H1 (cell line): ENCODE measurements around the gene BBX. TPM values are rescaled to one million over a fixed set of nuclear protein-coding genes. Genes with fewer than 3 reads are reported as not detected.

Source experiments
- CTCF ChIA-PET: fragments of 300-600 bp; sonication (Branson Sonifier 250); formaldehyde crosslinking; loops from one replicate; lab custom pipeline; 2021; ENCODE audit not compliant: partially characterized antibody; lab: Charles Lee
- POLR2A ChIA-PET: fragments of 300-600 bp; sonication (Branson Sonifier 250); formaldehyde crosslinking; loops from one replicate; lab custom pipeline; 2021; ENCODE audit warnings: inconsistent platforms; ENCODE audit not compliant: partially characterized antibody; lab: Charles Lee
- DNase-seq, 2 experiments: peaks; one replicate each; pipeline versions ENCODE4 v3.0.0 to v3.0.0-alpha.2; 2010 to 2022; ENCODE audit warnings: low spot score in 2 of 2, low read depth in 1 of 2, mixed read lengths in 1 of 2
- FAIRE-seq: peaks from 2 replicates; lab custom pipeline; 2011; peaks lifted over from hg19 to GRCh38; lab: Jason Lieb, UNC
- H2AFZ ChIP-seq: 2 replicates; pipeline ENCODE4 v1.8.1; 2012; ENCODE audit warnings: low read length, inconsistent platforms
- H2AK5ac ChIP-seq: 2 replicates; pipeline ENCODE4 v1.6.1; 2013; ENCODE audit warnings: low read depth, low read length
- H2BK120ac ChIP-seq: replicated peaks from 2 replicates; pipeline ENCODE3; 2013; ENCODE audit warnings: low read depth, low read length, inconsistent platforms
- H2BK12ac ChIP-seq: 2 replicates; pipeline ENCODE4 v1.6.1; 2013; ENCODE audit warnings: low read depth, low read length
- H2BK15ac ChIP-seq: 2 replicates; pipeline ENCODE4 v1.6.1; 2013; ENCODE audit warnings: low read length
- H2BK20ac ChIP-seq: 2 replicates; pipeline ENCODE4 v1.6.1; 2013; ENCODE audit warnings: low read length
- H2BK5ac ChIP-seq: 2 replicates; pipeline ENCODE4 v1.6.1; 2013; ENCODE audit warnings: low read depth, low read length
- H3K14ac ChIP-seq: 2 replicates; pipeline ENCODE4 v1.6.1; 2013; ENCODE audit warnings: inconsistent platforms; ENCODE audit not compliant: insufficient read length
- H3K18ac ChIP-seq: 2 replicates; pipeline ENCODE4 v1.6.1; 2013; ENCODE audit warnings: low read length; ENCODE audit errors: extremely low read depth
- H3K23ac ChIP-seq: 2 replicates; pipeline ENCODE4 v1.6.1; 2013; ENCODE audit warnings: inconsistent platforms; ENCODE audit not compliant: insufficient read length
- H3K23me2 ChIP-seq: 2 replicates; pipeline ENCODE4 v1.6.1; 2013; ENCODE audit warnings: low read depth, low read length
- H3K27ac ChIP-seq: 2 replicates; pipeline ENCODE4 v1.6.1; 2011; ENCODE audit warnings: low read depth, low read length, inconsistent platforms
- H3K27me3 ChIP-seq, 4 experiments: replicated peaks in 1 of 4; 1 replicate in 1 of 4; 2 replicates in 3 of 4; pipeline versions ENCODE4 v1.6.1 to v1.8.1; 2011 to 2013; ENCODE audit warnings: low read length in 3 of 4, mild to moderate bottlenecking in 3 of 4, inconsistent platforms in 2 of 4, mixed read lengths in 2 of 4, moderate library complexity in 1 of 4; ENCODE audit not compliant: control insufficient read depth in 3 of 4, insufficient read depth in 3 of 4; ENCODE audit errors: extremely low read depth in 1 of 4
- H3K36me3 ChIP-seq, 4 experiments: 2 replicates each; pipeline versions ENCODE4 v1.6.1 to v1.8.1; 2011 to 2013; ENCODE audit warnings: mild to moderate bottlenecking in 4 of 4, low read length in 3 of 4, moderate library complexity in 2 of 4, control low read depth in 1 of 4, inconsistent platforms in 1 of 4; ENCODE audit not compliant: insufficient read depth in 4 of 4, control insufficient read depth in 2 of 4
- H3K4ac ChIP-seq: replicated peaks from 2 replicates; pipeline ENCODE3; 2013; ENCODE audit warnings: low read length, low read depth, mixed read lengths, inconsistent platforms; ENCODE audit not compliant: insufficient read length
- H3K4me1 ChIP-seq, 4 experiments: replicated peaks in 1 of 4; 1 replicate in 1 of 4; 2 replicates in 3 of 4; pipeline versions ENCODE4 v1.6.1 to v1.8.1; 2011 to 2013; ENCODE audit warnings: low read length in 3 of 4, inconsistent platforms in 2 of 4, mixed read lengths in 1 of 4; ENCODE audit not compliant: insufficient read depth in 4 of 4, control insufficient read depth in 3 of 4
- H3K4me2 ChIP-seq, 2 experiments: 2 replicates each; pipeline versions ENCODE4 v1.6.1 to v1.8.1; 2011 to 2013; ENCODE audit warnings: low read depth in 2 of 2, low read length in 2 of 2, control low read depth in 1 of 2, inconsistent platforms in 1 of 2, mild to moderate bottlenecking in 1 of 2; ENCODE audit not compliant: insufficient read depth in 1 of 2
- H3K4me3 ChIP-seq, 4 experiments: fragments of 200-600, 300-600 bp in 1 of 4; sonication (generic), shearing (Covaris generic), sonication (Bioruptor Twin) in 1 of 4; 2 replicates each; pipeline versions ENCODE4 v1.5.1 to v1.8.1; 2011 to 2016; ENCODE audit warnings: low read length in 4 of 4, low read depth in 3 of 4, control low read depth in 2 of 4, inconsistent platforms in 2 of 4, mild to moderate bottlenecking in 2 of 4, mixed read lengths in 1 of 4, moderate library complexity in 1 of 4; ENCODE audit not compliant: insufficient read depth in 2 of 4; ENCODE audit errors: extremely low read depth in 1 of 4
- H3K56ac ChIP-seq: replicated peaks from 2 replicates; pipeline ENCODE3; 2013; ENCODE audit warnings: low read depth, mild to moderate bottlenecking, mixed read lengths, low read length, inconsistent platforms; ENCODE audit not compliant: insufficient read length
- H3K79me1 ChIP-seq: 2 replicates; pipeline ENCODE4 v1.6.1; 2013; ENCODE audit warnings: low read depth, low read length, control low read depth
- H3K79me2 ChIP-seq, 2 experiments: 2 replicates each; pipeline versions ENCODE4 v1.6.1 to v1.8.1; 2012 to 2013; ENCODE audit warnings: low read length in 2 of 2, mild to moderate bottlenecking in 2 of 2, inconsistent platforms in 1 of 2; ENCODE audit not compliant: insufficient read depth in 2 of 2, control insufficient read depth in 1 of 2
- H3K9ac ChIP-seq, 4 experiments: replicated peaks in 1 of 4; 1 replicate in 1 of 4; 2 replicates in 3 of 4; pipeline versions ENCODE4 v1.6.1 to v1.8.1; 2011 to 2013; ENCODE audit warnings: low read depth in 3 of 4, low read length in 3 of 4, control low read depth in 2 of 4, mild to moderate bottlenecking in 2 of 4, moderate library complexity in 2 of 4, inconsistent platforms in 1 of 4; ENCODE audit errors: extremely low read depth in 1 of 4
- H3K9me3 ChIP-seq, 2 experiments: 2 replicates each; pipeline versions ENCODE4 v1.6.1 to v1.8.1; 2012 to 2013; ENCODE audit warnings: mild to moderate bottlenecking in 2 of 2, moderate library complexity in 2 of 2, control low read depth in 1 of 2, inconsistent platforms in 1 of 2, low read depth in 1 of 2, low read length in 1 of 2, mixed read lengths in 1 of 2; ENCODE audit not compliant: insufficient read depth in 2 of 2
- H4K20me1 ChIP-seq, 2 experiments: replicated peaks in 1 of 2; 2 replicates each; pipeline versions ENCODE3 to v1.8.1; 2011 to 2013; ENCODE audit warnings: inconsistent platforms in 2 of 2, low read length in 2 of 2, mild to moderate bottlenecking in 1 of 2; ENCODE audit not compliant: insufficient read depth in 2 of 2, control insufficient read depth in 1 of 2
- H4K5ac ChIP-seq: 2 replicates; pipeline ENCODE4 v1.6.1; 2013; ENCODE audit warnings: low read length, low read depth, mixed read lengths, inconsistent platforms; ENCODE audit not compliant: insufficient read length
- H4K8ac ChIP-seq: 2 replicates; pipeline ENCODE4 v1.8.0; 2013; ENCODE audit warnings: mild to moderate bottlenecking, moderate library complexity, low read length, inconsistent platforms; ENCODE audit not compliant: insufficient read depth; ENCODE audit errors: extremely low read depth
- H4K91ac ChIP-seq: replicated peaks from 2 replicates; pipeline ENCODE3; 2013; ENCODE audit warnings: low read length, mixed read lengths, inconsistent platforms; ENCODE audit not compliant: insufficient read length
- BACH1 ChIP-seq: IDR thresholded peaks from 2 replicates; pipeline ENCODE4 v1.6.1; 2012; ENCODE audit warnings: low read length, improper control_type of control experiment
- EZH2 ChIP-seq: fragments of 200-600 bp; sonication (generic); IDR thresholded peaks from 2 replicates; pipeline ENCODE4 v1.7.1; 2012; ENCODE audit warnings: low read depth, mild to moderate bottlenecking, moderate library complexity, low read length, inconsistent platforms; ENCODE audit not compliant: severe bottlenecking
- GTF2F1 ChIP-seq: IDR thresholded peaks from 2 replicates; pipeline ENCODE4 v1.6.1; 2012; ENCODE audit warnings: low read depth, low read length, improper control_type of control experiment, borderline replicate concordance
- MAFK ChIP-seq: IDR thresholded peaks from 2 replicates; pipeline ENCODE4 v1.6.1; 2012; ENCODE audit warnings: low read depth, mild to moderate bottlenecking, improper control_type of control experiment, low read length
- NRF1 ChIP-seq: IDR thresholded peaks from 2 replicates; pipeline ENCODE4 v1.6.1; 2011; ENCODE audit warnings: mild to moderate bottlenecking, low read depth, low read length, improper control_type of control experiment
- POLR2A ChIP-seq, 2 experiments: IDR thresholded peaks; 1 replicate in 1 of 2; 2 replicates in 1 of 2; pipeline ENCODE4 v1.6.1; 2011; ENCODE audit warnings: low read depth in 2 of 2, low read length in 2 of 2, mild to moderate bottlenecking in 2 of 2; ENCODE audit errors: control extremely low read depth in 1 of 2
- POLR2AphosphoS5 ChIP-seq: IDR thresholded peaks from 2 replicates; pipeline ENCODE4 v1.6.1; 2011; ENCODE audit warnings: low read depth, low read length
- RAD21 ChIP-seq, 2 experiments: IDR thresholded peaks in 1 of 2; conservative IDR thresholded peaks in 1 of 2; 2 replicates each; pipeline ENCODE4 v1.6.1; 2011; ENCODE audit warnings: low read depth in 2 of 2, low read length in 2 of 2, improper control_type of control experiment in 1 of 2, inconsistent platforms in 1 of 2, mild to moderate bottlenecking in 1 of 2, moderate library complexity in 1 of 2
- RXRA ChIP-seq: IDR thresholded peaks from 2 replicates; pipeline ENCODE4 v1.6.1; 2011; ENCODE audit warnings: low read depth, mild to moderate bottlenecking, low read length, moderate library complexity; ENCODE audit not compliant: insufficient read depth
- SIX5 ChIP-seq: IDR thresholded peaks from 2 replicates; pipeline ENCODE4 v1.6.1; 2011; ENCODE audit warnings: mild to moderate bottlenecking, low read depth, low read length
- TAF7 ChIP-seq: optimal IDR thresholded peaks from 2 replicates; pipeline ENCODE3; 2011; ENCODE audit warnings: low read depth, mild to moderate bottlenecking, inconsistent platforms, low read length, moderate library complexity, borderline replicate concordance
- TBP ChIP-seq: IDR thresholded peaks from 2 replicates; pipeline ENCODE4 v1.6.1; 2011; ENCODE audit warnings: low read depth, low read length, improper control_type of control experiment
- TCF12 ChIP-seq: IDR thresholded peaks from 2 replicates; pipeline ENCODE4 v1.6.1; 2011; ENCODE audit warnings: low read depth, mild to moderate bottlenecking, low read length
- USF2 ChIP-seq: IDR thresholded peaks from 2 replicates; pipeline ENCODE4 v1.6.1; 2011; ENCODE audit warnings: low read length, improper control_type of control experiment
- WGBS, 2 experiments: shearing (Covaris generic) in 1 of 2; methylation state at CpG; one replicate each; pipeline versions ENCODE4 v1.1.6 to v1.1.7; 2013 to 2015; ENCODE audit warnings: low lambda C conversion rate in 2 of 2, mixed read lengths in 2 of 2, inconsistent platforms in 1 of 2, low coverage in 1 of 2, missing lambda C conversion rate in 1 of 2; ENCODE audit not compliant: insufficient replicate concordance in 2 of 2, insufficient coverage in 1 of 2, insufficient read length in 1 of 2; ENCODE audit errors: extremely low coverage in 1 of 2, missing lambda C conversion rate in 1 of 2; 5-methylcytosine and 5-hydroxymethylcytosine counted together
- polyA plus RNA-seq, 7 experiments: library from polyadenylated mRNA; depleted of rRNA in 3 of 7; stranded (reverse) in 5 of 7; unstranded in 2 of 7; fragments of >200 nt in 5 of 7; fragments of 200-250 nt in 2 of 7; gene quantifications; 1 replicate in 5 of 7; 2 replicates in 1 of 7; 4 replicates in 1 of 7; pipeline versions ENCODE4 v1.2.1 to v1.2.3, GENCODE V29; 2011 to 2013; ENCODE audit warnings: missing spikeins in 2 of 7, mixed read lengths in 2 of 7
- total RNA-seq: library from RNA; stranded (reverse); fragmentation: NEBNext Ultra II Directional; extraction: Animal tissue kit (Norgen Biotek cat#: 25700); gene quantifications from 2 replicates; pipeline ENCODE4 v1.2.1, GENCODE V29; 2021

The BBX gene
- total and polyA plus RNA-seq, 2 of the 8 experiments (the other 6 are each of a cell fraction or from before 2014, with no cell fraction given) = 11.0 to 42.5 TPM

DNA sequence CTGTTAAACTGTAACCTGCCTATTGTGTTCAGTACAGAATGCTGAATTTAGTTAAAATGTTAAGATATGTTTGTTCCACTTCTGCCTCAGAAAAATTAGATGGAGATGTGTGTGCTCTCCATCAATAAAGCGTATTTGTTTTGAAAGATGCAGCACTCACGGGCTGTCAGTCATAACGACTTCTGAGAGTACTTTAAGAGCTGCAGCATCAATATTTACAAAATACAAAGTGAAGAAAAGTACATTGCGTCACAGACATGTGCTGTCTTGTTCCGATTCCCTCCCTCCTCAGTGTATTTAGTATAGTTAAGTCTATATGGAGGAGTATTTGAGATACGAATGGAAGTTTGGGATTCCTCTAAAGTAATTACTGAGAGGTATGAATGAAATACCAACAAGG is 166.6 kb downstream of the BBX start:
- Histone ChIP-seq H3K27ac (no peak overlapping the region), H4K91ac (no peak overlapping the region), H3K4me3 (no peak overlapping the region), H3K14ac (no peak overlapping the region), H3K9ac (no peak overlapping the region), H2BK120ac (no peak overlapping the region), H3K36me3 (no peaks in the 10 kb centered on the region), H3K9me3 (no peaks in the 10 kb centered on the region), H3K4me2 (no peak overlapping the region), H3K27me3 (no peaks in the 10 kb centered on the region), H3K4ac (no peak overlapping the region), H3K79me2 (0 out of 4 replicates have a peak, but pooled peaks cover 0 to 6% of the 10 kb centered on the region in 2 experiments), H2BK12ac (no peak overlapping the region), H2BK5ac (no peak overlapping the region), H3K18ac (no peak overlapping the region), H4K8ac (no peak overlapping the region), H3K4me1 (0 out of 7 replicates have a peak, but pooled peaks cover 0 to 2% (median 0%) of the 10 kb centered on the region in 4 experiments), H2AK5ac (no peak overlapping the region), H3K79me1 (no peaks in the 10 kb centered on the region), H4K5ac (no peak overlapping the region), H4K20me1 (peaks cover 0 to 2% of the 10 kb centered on the region in 2 experiments), H2BK20ac (no peak overlapping the region), H2AFZ (no peak overlapping the region), H3K23me2 (no peaks in the 10 kb centered on the region), H2BK15ac (no peak overlapping the region), H3K23ac (no peak overlapping the region), H3K56ac (no peak overlapping the region)
- POLR2A ChIA-PET = no interaction called here
- 88% methylated on average over 6 of the region's 6 CpGs; no CpG with 5 or more reads in 1 of the 2 experiments for WGBS, 2 experiments
- no peak for FAIRE-seq
- CTCF ChIA-PET = interaction anchor here (0.6 to 5.7 kb wide), 13 partner anchors 8 to 453 kb away, joined by 3 to 69 read pairs (median 4); no protein-coding TSS in a partner anchor
- no peak for DNase-seq
- TF ChIP-seq TCF12 = no peak
- TF ChIP-seq NRF1 = no peak
- TF ChIP-seq EZH2 = no peak
- no peak for TF ChIP-seq RXRA
- no peak for TF ChIP-seq BACH1
- no peak for TF ChIP-seq SIX5
- TF ChIP-seq POLR2AphosphoS5 = no peak
- TF ChIP-seq RAD21 (IDR thresholded peaks at IDR 0.05 in 1 of 2, conservative IDR thresholded peaks at IDR 0.05 in 1 of 2; ENCODE audit: low read depth in 2 of 2, low read length in 2 of 2) = no peak
- TF ChIP-seq TAF7 = no peak
- TF ChIP-seq TBP = no peak
- TF ChIP-seq MAFK = no peak
- TF ChIP-seq USF2 = no peak
- no peak for TF ChIP-seq POLR2A (IDR thresholded peaks at IDR 0.05; ENCODE audit: control extremely low read depth in 1 of 2, low read depth in 2 of 2, low read length in 2 of 2)
- TF ChIP-seq GTF2F1 = no peak
